SK-N-SH (cell line): Measurements from ENCODE around the gene RBP2. TPM values are rescaled to one million over a fixed set of nuclear protein-coding genes. Genes with fewer than 3 reads are reported as not detected.

Source experiments
- CTCF ChIA-PET: fragments of 300-600, 350-600 bp; formaldehyde crosslinking; extraction: SDS; loops from one replicate; lab custom pipeline; 2021; lab: Yijun Ruan, JAX
- POLR2A ChIA-PET: fragments of 350-600 bp; sonication (Branson Sonifier 250); formaldehyde crosslinking; extraction: SDS; loops from one replicate; lab custom pipeline; 2020; ENCODE audit warnings: antibody characterized with exemption, inconsistent platforms; lab: Yijun Ruan, JAX
- DNase-seq: peaks from one replicate; pipeline ENCODE4 v3.0.0; 2012
- H2AFZ ChIP-seq: fragments of 200-600 bp; sonication (generic); 2 replicates; pipeline ENCODE4 v1.8.1; 2016; ENCODE audit warnings: antibody characterized with exemption, mild to moderate bottlenecking, low read depth
- H3F3A ChIP-seq: fragments of 200-600 bp; sonication (generic); replicated peaks from 2 replicates; pipeline ENCODE3; 2016; ENCODE audit warnings: antibody characterized with exemption, mild to moderate bottlenecking; ENCODE audit not compliant: insufficient read depth
- H3K27ac ChIP-seq, 2 experiments: fragments of 200-500 bp in 1 of 2; fragments of 200-600 bp in 1 of 2; sonication (Bioruptor generic) in 1 of 2; sonication (generic), shearing (Covaris generic) in 1 of 2; 2 replicates each; pipeline versions ENCODE4 v1.5.1 to v1.6.1; 2014 to 2016; ENCODE audit warnings: low read depth in 2 of 2, inconsistent platforms in 1 of 2, low read length in 1 of 2, mild to moderate bottlenecking in 1 of 2, mixed read lengths in 1 of 2
- H3K27me3 ChIP-seq: fragments of 200-600 bp; sonication (generic), shearing (Covaris generic); 2 replicates; pipeline ENCODE4 v1.6.1; 2016; ENCODE audit warnings: mixed run types; ENCODE audit not compliant: insufficient read depth
- H3K36me3 ChIP-seq, 2 experiments: fragments of 200-500 bp in 1 of 2; fragments of 200-600 bp in 1 of 2; sonication (Bioruptor generic) in 1 of 2; sonication (generic) in 1 of 2; replicated peaks in 1 of 2; 2 replicates each; pipeline versions ENCODE3 to v1.5.1; 2014 to 2016; ENCODE audit warnings: low read length in 1 of 2, mild to moderate bottlenecking in 1 of 2; ENCODE audit not compliant: insufficient read depth in 2 of 2, control insufficient read depth in 1 of 2
- H3K4me1 ChIP-seq, 2 experiments: fragments of 200-500 bp in 1 of 2; fragments of 200-600 bp in 1 of 2; sonication (Bioruptor generic) in 1 of 2; sonication (generic), shearing (Covaris generic) in 1 of 2; 2 replicates each; pipeline versions ENCODE4 v1.5.1 to v1.6.1; 2014 to 2016; ENCODE audit warnings: low read depth in 1 of 2, low read length in 1 of 2, mixed run types in 1 of 2; ENCODE audit not compliant: insufficient read depth in 2 of 2, control insufficient read depth in 1 of 2
- H3K4me2 ChIP-seq: fragments of 200-600 bp; sonication (generic), shearing (Covaris generic); 2 replicates; pipeline ENCODE4 v1.6.1; 2017; ENCODE audit warnings: mixed run types
- H3K4me3 ChIP-seq, 2 experiments: fragments of 200-500 bp in 1 of 2; fragments of 200-600 bp in 1 of 2; sonication (Bioruptor generic) in 1 of 2; sonication (generic), shearing (Covaris generic) in 1 of 2; 2 replicates each; pipeline versions ENCODE4 v1.5.1 to v1.8.1; 2014 to 2016; ENCODE audit warnings: low read depth in 2 of 2, inconsistent platforms in 1 of 2, low read length in 1 of 2, mild to moderate bottlenecking in 1 of 2, mixed read lengths in 1 of 2, moderate library complexity in 1 of 2
- H3K79me2 ChIP-seq: fragments of 200-600 bp; sonication (generic); 2 replicates; pipeline ENCODE4 v1.8.1; 2017; ENCODE audit warnings: mild to moderate bottlenecking; ENCODE audit not compliant: insufficient read depth
- H3K9ac ChIP-seq: fragments of 200-600 bp; sonication (generic); 2 replicates; pipeline ENCODE4 v1.6.1; 2017; ENCODE audit warnings: mixed run types
- H3K9me2 ChIP-seq: fragments of 200-600 bp; sonication (generic); 2 replicates; pipeline ENCODE4 v1.6.1; 2017; ENCODE audit warnings: mixed run types
- H3K9me3 ChIP-seq: fragments of 200-600 bp; sonication (generic); 2 replicates; pipeline ENCODE4 v1.6.1; 2017; ENCODE audit warnings: mixed run types, mild to moderate bottlenecking, moderate library complexity
- H4K20me1 ChIP-seq: fragments of 200-600 bp; sonication (generic); 2 replicates; pipeline ENCODE4 v1.6.1; 2017; ENCODE audit warnings: mild to moderate bottlenecking, mixed run types; ENCODE audit not compliant: insufficient read depth
- EP300 ChIP-seq, 2 experiments: IDR thresholded peaks; 2 replicates each; pipeline versions ENCODE4 v1.4.0 to v1.6.1; 2012; ENCODE audit warnings: borderline replicate concordance in 1 of 2, low read depth in 1 of 2, low read length in 1 of 2
- EZH2phosphoT487 ChIP-seq: fragments of 200-600 bp; sonication (generic); IDR thresholded peaks from 2 replicates; pipeline ENCODE4 v1.6.1; 2017; ENCODE audit warnings: low read depth, mixed run types, mild to moderate bottlenecking, antibody characterized with exemption, moderate library complexity, borderline replicate concordance
- GATA2 ChIP-seq: sonication (generic); formaldehyde crosslinking; IDR thresholded peaks from 2 replicates; pipeline ENCODE4 v1.5.0; 2020; ENCODE audit warnings: mild to moderate bottlenecking, missing genetic modification reagents
- IRF3 ChIP-seq: fragments of 150-350 bp; IDR thresholded peaks from 2 replicates; pipeline ENCODE4 v1.6.1; 2016; ENCODE audit warnings: mild to moderate bottlenecking, low read depth, low read length
- JUND ChIP-seq: IDR thresholded peaks from 2 replicates; pipeline ENCODE4 v1.4.0; 2012
- MAX ChIP-seq: IDR thresholded peaks from 2 replicates; pipeline ENCODE4 v1.4.0; 2012; ENCODE audit warnings: low read depth
- NFIC ChIP-seq: IDR thresholded peaks from 2 replicates; pipeline ENCODE4 v1.4.0; 2012; ENCODE audit warnings: borderline replicate concordance
- NRF1 ChIP-seq: IDR thresholded peaks from 2 replicates; pipeline ENCODE4 v1.6.1; 2012; ENCODE audit warnings: low read depth, mild to moderate bottlenecking, low read length
- POLR2AphosphoS5 ChIP-seq: IDR thresholded peaks from 2 replicates; pipeline ENCODE4 v1.6.1; 2012; ENCODE audit warnings: low read depth, low read length
- RCOR1 ChIP-seq: fragments of 150-350 bp; IDR thresholded peaks from 2 replicates; pipeline ENCODE4 v1.6.1; 2017; ENCODE audit warnings: antibody characterized with exemption, low read length
- RFX5 ChIP-seq: IDR thresholded peaks from 2 replicates; pipeline ENCODE4 v1.6.1; 2012; ENCODE audit warnings: mild to moderate bottlenecking, improper control_type of control experiment, low read length
- SIN3A ChIP-seq: IDR thresholded peaks from 2 replicates; pipeline ENCODE4 v1.6.1; 2012; ENCODE audit warnings: low read depth, mild to moderate bottlenecking, low read length, moderate library complexity, borderline replicate concordance
- TEAD4 ChIP-seq: IDR thresholded peaks from 2 replicates; pipeline ENCODE4 v1.4.0; 2012; ENCODE audit warnings: mild to moderate bottlenecking, borderline replicate concordance; ENCODE audit not compliant: insufficient read depth
- YY1 ChIP-seq: IDR thresholded peaks from 2 replicates; pipeline ENCODE4 v1.4.0; 2012; ENCODE audit warnings: low read depth, mild to moderate bottlenecking
- WGBS: methylation state at CpG from one replicate; pipeline ENCODE4 v1.1.6; 2017; ENCODE audit warnings: low lambda C conversion rate; 5-methylcytosine and 5-hydroxymethylcytosine counted together
- polyA plus RNA-seq, 3 experiments: library from polyadenylated mRNA; depleted of rRNA; stranded (reverse); fragments of >200 nt; gene quantifications; 2 replicates each; pipeline ENCODE4 v1.2.3, GENCODE V29; 2012
- TF ChIP-seq, protein P1 (sequence below): fragments of 200-600 bp; sonication (generic); IDR thresholded peaks from 2 replicates; pipeline ENCODE4 v1.6.1; 2017; ENCODE audit warnings: antibody characterized with exemption, mild to moderate bottlenecking, moderate library complexity
- TF ChIP-seq, protein P2 (sequence below): IDR thresholded peaks from 2 replicates; pipeline ENCODE4 v1.6.1; 2012; ENCODE audit warnings: mild to moderate bottlenecking, low read depth, low read length, moderate library complexity
- TF ChIP-seq, protein P3 (sequence below): IDR thresholded peaks from 2 replicates; pipeline ENCODE4 v1.4.0; 2012; ENCODE audit warnings: low read depth, borderline replicate concordance
- TF ChIP-seq, protein P4 (sequence below): fragments of 150-350 bp; IDR thresholded peaks from 2 replicates; pipeline ENCODE4 v1.6.1; 2017; ENCODE audit warnings: antibody characterized with exemption, low read length, low read depth, borderline replicate concordance

Gene RBP2
- polyA plus RNA-seq, 1 of the 3 experiments (the other 2 are of a cell fraction) = not detected

- H3K4me2 ChIP-seq = no peak overlapping the region
- CTCF ChIA-PET = no interaction called here
- POLR2A ChIA-PET = no interaction called here
- TF ChIP-seq MAX (no peak), RFX5 (no peak), NRF1 (no peak), IRF3 (no peak), YY1 (no peak), EP300 (IDR thresholded peaks at IDR 0.05; ENCODE audit: borderline replicate concordance in 1 of 2, low read depth in 1 of 2, low read length in 1 of 2) (no peak), GATA2 (CRISPR knock-in tag) (no peak), SIN3A (no peak), EZH2phosphoT487 (no peak), POLR2AphosphoS5 (no peak), TEAD4 (no peak), JUND (no peak), RCOR1 (no peak), NFIC (no peak)
- TF ChIP-seq, protein P1, sequence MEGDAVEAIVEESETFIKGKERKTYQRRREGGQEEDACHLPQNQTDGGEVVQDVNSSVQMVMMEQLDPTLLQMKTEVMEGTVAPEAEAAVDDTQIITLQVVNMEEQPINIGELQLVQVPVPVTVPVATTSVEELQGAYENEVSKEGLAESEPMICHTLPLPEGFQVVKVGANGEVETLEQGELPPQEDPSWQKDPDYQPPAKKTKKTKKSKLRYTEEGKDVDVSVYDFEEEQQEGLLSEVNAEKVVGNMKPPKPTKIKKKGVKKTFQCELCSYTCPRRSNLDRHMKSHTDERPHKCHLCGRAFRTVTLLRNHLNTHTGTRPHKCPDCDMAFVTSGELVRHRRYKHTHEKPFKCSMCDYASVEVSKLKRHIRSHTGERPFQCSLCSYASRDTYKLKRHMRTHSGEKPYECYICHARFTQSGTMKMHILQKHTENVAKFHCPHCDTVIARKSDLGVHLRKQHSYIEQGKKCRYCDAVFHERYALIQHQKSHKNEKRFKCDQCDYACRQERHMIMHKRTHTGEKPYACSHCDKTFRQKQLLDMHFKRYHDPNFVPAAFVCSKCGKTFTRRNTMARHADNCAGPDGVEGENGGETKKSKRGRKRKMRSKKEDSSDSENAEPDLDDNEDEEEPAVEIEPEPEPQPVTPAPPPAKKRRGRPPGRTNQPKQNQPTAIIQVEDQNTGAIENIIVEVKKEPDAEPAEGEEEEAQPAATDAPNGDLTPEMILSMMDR = no peak
- TF ChIP-seq, protein P2, sequence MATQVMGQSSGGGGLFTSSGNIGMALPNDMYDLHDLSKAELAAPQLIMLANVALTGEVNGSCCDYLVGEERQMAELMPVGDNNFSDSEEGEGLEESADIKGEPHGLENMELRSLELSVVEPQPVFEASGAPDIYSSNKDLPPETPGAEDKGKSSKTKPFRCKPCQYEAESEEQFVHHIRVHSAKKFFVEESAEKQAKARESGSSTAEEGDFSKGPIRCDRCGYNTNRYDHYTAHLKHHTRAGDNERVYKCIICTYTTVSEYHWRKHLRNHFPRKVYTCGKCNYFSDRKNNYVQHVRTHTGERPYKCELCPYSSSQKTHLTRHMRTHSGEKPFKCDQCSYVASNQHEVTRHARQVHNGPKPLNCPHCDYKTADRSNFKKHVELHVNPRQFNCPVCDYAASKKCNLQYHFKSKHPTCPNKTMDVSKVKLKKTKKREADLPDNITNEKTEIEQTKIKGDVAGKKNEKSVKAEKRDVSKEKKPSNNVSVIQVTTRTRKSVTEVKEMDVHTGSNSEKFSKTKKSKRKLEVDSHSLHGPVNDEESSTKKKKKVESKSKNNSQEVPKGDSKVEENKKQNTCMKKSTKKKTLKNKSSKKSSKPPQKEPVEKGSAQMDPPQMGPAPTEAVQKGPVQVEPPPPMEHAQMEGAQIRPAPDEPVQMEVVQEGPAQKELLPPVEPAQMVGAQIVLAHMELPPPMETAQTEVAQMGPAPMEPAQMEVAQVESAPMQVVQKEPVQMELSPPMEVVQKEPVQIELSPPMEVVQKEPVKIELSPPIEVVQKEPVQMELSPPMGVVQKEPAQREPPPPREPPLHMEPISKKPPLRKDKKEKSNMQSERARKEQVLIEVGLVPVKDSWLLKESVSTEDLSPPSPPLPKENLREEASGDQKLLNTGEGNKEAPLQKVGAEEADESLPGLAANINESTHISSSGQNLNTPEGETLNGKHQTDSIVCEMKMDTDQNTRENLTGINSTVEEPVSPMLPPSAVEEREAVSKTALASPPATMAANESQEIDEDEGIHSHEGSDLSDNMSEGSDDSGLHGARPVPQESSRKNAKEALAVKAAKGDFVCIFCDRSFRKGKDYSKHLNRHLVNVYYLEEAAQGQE = no peak
- TF ChIP-seq, protein P3, sequence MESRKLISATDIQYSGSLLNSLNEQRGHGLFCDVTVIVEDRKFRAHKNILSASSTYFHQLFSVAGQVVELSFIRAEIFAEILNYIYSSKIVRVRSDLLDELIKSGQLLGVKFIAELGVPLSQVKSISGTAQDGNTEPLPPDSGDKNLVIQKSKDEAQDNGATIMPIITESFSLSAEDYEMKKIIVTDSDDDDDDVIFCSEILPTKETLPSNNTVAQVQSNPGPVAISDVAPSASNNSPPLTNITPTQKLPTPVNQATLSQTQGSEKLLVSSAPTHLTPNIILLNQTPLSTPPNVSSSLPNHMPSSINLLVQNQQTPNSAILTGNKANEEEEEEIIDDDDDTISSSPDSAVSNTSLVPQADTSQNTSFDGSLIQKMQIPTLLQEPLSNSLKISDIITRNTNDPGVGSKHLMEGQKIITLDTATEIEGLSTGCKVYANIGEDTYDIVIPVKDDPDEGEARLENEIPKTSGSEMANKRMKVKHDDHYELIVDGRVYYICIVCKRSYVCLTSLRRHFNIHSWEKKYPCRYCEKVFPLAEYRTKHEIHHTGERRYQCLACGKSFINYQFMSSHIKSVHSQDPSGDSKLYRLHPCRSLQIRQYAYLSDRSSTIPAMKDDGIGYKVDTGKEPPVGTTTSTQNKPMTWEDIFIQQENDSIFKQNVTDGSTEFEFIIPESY = no peak
- TF ChIP-seq, protein P4, sequence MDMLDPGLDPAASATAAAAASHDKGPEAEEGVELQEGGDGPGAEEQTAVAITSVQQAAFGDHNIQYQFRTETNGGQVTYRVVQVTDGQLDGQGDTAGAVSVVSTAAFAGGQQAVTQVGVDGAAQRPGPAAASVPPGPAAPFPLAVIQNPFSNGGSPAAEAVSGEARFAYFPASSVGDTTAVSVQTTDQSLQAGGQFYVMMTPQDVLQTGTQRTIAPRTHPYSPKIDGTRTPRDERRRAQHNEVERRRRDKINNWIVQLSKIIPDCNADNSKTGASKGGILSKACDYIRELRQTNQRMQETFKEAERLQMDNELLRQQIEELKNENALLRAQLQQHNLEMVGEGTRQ = no peak
- no peaks in the 10 kb centered on the region for H3K36me3 ChIP-seq
- H3K9me3 ChIP-seq = no peaks in the 10 kb centered on the region
- no peaks in the 10 kb centered on the region for H3K9me2 ChIP-seq
- no peaks in the 10 kb centered on the region for H4K20me1 ChIP-seq
- no peaks in the 10 kb centered on the region for H3K79me2 ChIP-seq
- H2AFZ ChIP-seq = no peak overlapping the region
- H3K4me3 ChIP-seq = no peak overlapping the region
- H3K4me1 ChIP-seq = peaks cover 0 to 9% of the 10 kb centered on the region in 2 experiments; a peak in 2 of 4 replicates
- DNase-seq = no peak
- H3K27ac ChIP-seq = no peak overlapping the region
- no peaks in the 10 kb centered on the region for H3K27me3 ChIP-seq
- 41% methylated on average over 3 of the region's 3 CpGs for WGBS
- H3F3A ChIP-seq = no peaks in the 10 kb centered on the region
- no peak overlapping the region for H3K9ac ChIP-seq
These were observed 12.8 kb downstream of the RBP2 start for GRCh38 chr3:139463466-139463865.
